SK-N-MC (cell line): Measurements from ENCODE around the gene ENTR1.
"Not testable (repeated sequence)": the region's sequence is repeated elsewhere in the genome, so short reads cannot be mapped to it uniquely, and the experiment has no call there.

Source experiments
- DNase-seq: peaks from one replicate; pipeline ENCODE4 v3.0.0-alpha.2; 2011; ENCODE audit warnings: low read depth, low spot score
- H3K27ac ChIP-seq: fragments of 200-600 bp; sonication (generic); 2 replicates; pipeline ENCODE4 v1.5.1; 2016; ENCODE audit warnings: mixed run types
- H3K36me3 ChIP-seq: fragments of 200-600 bp; sonication (generic); 2 replicates; pipeline ENCODE4 v1.6.1; 2017; ENCODE audit warnings: antibody characterized with exemption, low read length, mixed read lengths; ENCODE audit not compliant: insufficient read depth
- H3K4me3 ChIP-seq: fragments of 200-600 bp; sonication (generic); 2 replicates; pipeline ENCODE4 v1.5.1; 2016
- H3K9ac ChIP-seq: fragments of 200-600 bp; sonication (generic); 2 replicates; pipeline ENCODE4 v1.8.0; 2017; ENCODE audit warnings: mixed run types, mixed read lengths; ENCODE audit not compliant: insufficient read length
- H3K9me3 ChIP-seq: fragments of 200-600 bp; sonication (generic); 2 replicates; pipeline ENCODE4 v1.6.1; 2017; ENCODE audit warnings: low read depth, mild to moderate bottlenecking, antibody characterized with exemption, low read length, moderate library complexity, mixed read lengths
- EZH2 ChIP-seq: fragments of 200-600 bp; sonication (generic); IDR thresholded peaks from one replicate; pipeline ENCODE4 v1.6.1; 2017; ENCODE audit warnings: antibody characterized with exemption
- FOXP2 ChIP-seq: optimal IDR thresholded peaks from 2 replicates; pipeline ENCODE3; 2011; ENCODE audit warnings: mild to moderate bottlenecking, moderate library complexity; ENCODE audit not compliant: insufficient read depth; ENCODE audit errors: extremely low read length, control extremely low read depth
- POLR2AphosphoS5 ChIP-seq: IDR thresholded peaks from 2 replicates; pipeline ENCODE4 v1.6.1; 2012; ENCODE audit warnings: mild to moderate bottlenecking, low read depth, low read length, borderline replicate concordance

Gene ENTR1

GRCh38 chr9:136416914-136417313 lies 6.5 kb upstream of the ENTR1 start:
- DNase-seq, result no peak
- Histone ChIP-seq H3K27ac (no peak overlapping the region), H3K9ac (no peak overlapping the region), H3K36me3 (peaks cover 85% of the 10 kb centered on the region), H3K9me3 (no peaks in the 10 kb centered on the region), H3K4me3 (no peak overlapping the region)
- TF ChIP-seq EZH2, result no peak
- no peak for TF ChIP-seq FOXP2
- no peak for TF ChIP-seq POLR2AphosphoS5

- Histone ChIP-seq H3K27ac (no peak overlapping the region), H3K36me3 (peaks cover 85% of the 10 kb centered on the region), H3K9ac (no peak overlapping the region), H3K9me3 (no peaks in the 10 kb centered on the region), H3K4me3 (no peak overlapping the region)
- DNase-seq, result no peak
- TF ChIP-seq POLR2AphosphoS5 (no peak), FOXP2 (no peak), EZH2 (no peak)
These were observed 6.0 kb upstream of the ENTR1 start for GRCh38 chr9:136416427-136416826.

- H3K9ac ChIP-seq, result no peak overlapping the region
- no peak for DNase-seq
- H3K27ac ChIP-seq, result no peak overlapping the region
- peaks cover 59% of the 10 kb centered on the region for H3K36me3 ChIP-seq
- TF ChIP-seq POLR2AphosphoS5 (no peak), EZH2 (no peak), FOXP2 (no peak)
- no peak overlapping the region for H3K4me3 ChIP-seq
- H3K9me3 ChIP-seq, result no peaks in the 10 kb centered on the region
These were observed 2.5 kb upstream of the ENTR1 start for GRCh38 chr9:136412962-136413361.

- Histone ChIP-seq H3K27ac (no peak overlapping the region), H3K9me3 (no peaks in the 10 kb centered on the region), H3K4me3 (peak overlapping the region; percentile 96), H3K36me3 (peaks cover 60% of the 10 kb centered on the region), H3K9ac (peak overlapping the region; percentile 96)
- TF ChIP-seq POLR2AphosphoS5, result no peak
- TF ChIP-seq EZH2, result no peak
- no peak for TF ChIP-seq FOXP2
- DNase-seq, result no peak
These were observed 964 bp upstream of the ENTR1 start for GRCh38 chr9:136411378-136411777.

- TF ChIP-seq FOXP2 (no peak), POLR2AphosphoS5 (no peak; the same call in 1 of the 2 replicates), EZH2 (no peak)
- peaks cover 61% of the 10 kb centered on the region for H3K36me3 ChIP-seq
These were observed 608 bp downstream of the ENTR1 start for GRCh38 chr9:136409557-136410455.

GRCh38 chr9:136407911-136408310 lies 2.5 kb downstream of the ENTR1 start:
- no peak overlapping the region for H3K4me3 ChIP-seq
- H3K36me3 ChIP-seq, result peaks cover 56% of the 10 kb centered on the region
- DNase-seq, result no peak
- H3K9ac ChIP-seq, result no peak overlapping the region
- H3K27ac ChIP-seq, result no peak overlapping the region
- H3K9me3 ChIP-seq, result no peaks in the 10 kb centered on the region
- no peak for TF ChIP-seq FOXP2
- no peak for TF ChIP-seq EZH2
- no peak for TF ChIP-seq POLR2AphosphoS5

More at GRCh38 chr9:136409557-136410455, 608 bp downstream of the ENTR1 start:
- peak overlapping the region; percentile 98 for H3K4me3 ChIP-seq
- H3K9ac ChIP-seq, result peak overlapping the region; percentile 95
- peak overlapping the region; percentile 42; the same call in 1 of the 2 replicates for H3K27ac ChIP-seq
- DNase-seq, result no peak
- H3K9me3 ChIP-seq, result no peaks in the 10 kb centered on the region

GRCh38 chr9:136407061-136407460 lies 3.4 kb downstream of the ENTR1 start:
- not testable (repeated sequence) for H3K4me3 ChIP-seq, DNase-seq, H3K27ac ChIP-seq, H3K9me3 ChIP-seq, H3K9ac ChIP-seq
- peaks cover 50% of the 10 kb centered on the region for H3K36me3 ChIP-seq

GRCh38 chr9:136405904-136406303 lies 4.5 kb downstream of the ENTR1 start:
- not testable (repeated sequence) for H3K27ac ChIP-seq, DNase-seq, H3K9me3 ChIP-seq, H3K4me3 ChIP-seq, H3K9ac ChIP-seq
- H3K36me3 ChIP-seq, result peaks cover 47% of the 10 kb centered on the region

GRCh38 chr9:136405481-136405880 lies 4.9 kb downstream of the ENTR1 start:
- no peak overlapping the region for H3K4me3 ChIP-seq
- H3K9me3 ChIP-seq, result no peaks in the 10 kb centered on the region
- H3K27ac ChIP-seq, result no peak overlapping the region
- DNase-seq, result no peak
- peaks cover 47% of the 10 kb centered on the region for H3K36me3 ChIP-seq
- TF ChIP-seq POLR2AphosphoS5, result no peak
- TF ChIP-seq FOXP2, result no peak
- TF ChIP-seq EZH2, result no peak
- H3K9ac ChIP-seq, result no peak overlapping the region
